Measurements from ENCODE around the gene OBP2A. TPM values are rescaled to one million over a fixed set of nuclear protein-coding genes. Genes with fewer than 3 reads are reported as not detected.

Gene OBP2A
- total and polyA plus RNA-seq, 2 donors (not counting 3 experiments of a cell fraction or from before 2014, with no cell fraction given): not detected

DNA sequence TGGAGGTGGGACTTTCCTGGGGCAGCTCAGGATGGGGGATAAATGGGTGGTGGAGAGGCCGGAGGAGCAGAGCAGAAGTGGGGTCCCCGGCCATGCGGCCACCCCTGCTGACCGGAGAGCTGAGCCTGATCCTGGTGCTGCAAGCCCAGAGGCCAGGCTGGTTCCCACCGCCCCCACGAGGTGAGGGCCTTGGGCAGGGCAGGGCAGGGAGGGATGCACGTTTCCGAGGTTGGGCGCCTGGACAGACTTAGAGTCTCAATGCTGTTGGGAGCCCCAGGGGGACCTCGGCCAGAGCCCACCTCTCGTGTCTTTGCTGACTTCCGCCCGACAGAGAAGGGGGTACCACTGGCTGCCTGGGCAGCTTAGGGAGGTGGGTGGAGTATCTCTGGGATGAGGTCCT lies 5.5 kb downstream of the OBP2A start:
- dilution Hi-C loops (cut with MboI; ENCODE audit: extremely low pct_ligation_motif_present, low sequenced_read_pairs): no loop called here
- TF ChIP-seq JUN (IDR thresholded peaks at IDR 0.05; ENCODE audit: borderline replicate concordance, insufficient read depth, insufficient read length, low read depth): no peak
- TF ChIP-seq FOS (IDR thresholded peaks at IDR 0.05; ENCODE audit: borderline replicate concordance, insufficient read depth, low read length): no peak
- TF ChIP-seq GATA2 (IDR thresholded peaks at IDR 0.05; ENCODE audit: insufficient read depth, insufficient read length, low read depth, low read length): no peak
- no peak for TF ChIP-seq MYC (IDR thresholded peaks at IDR 0.05; ENCODE audit: low read depth, low read length)
- H3K4me2 ChIP-seq (ENCODE audit: insufficient read depth, low read length): no peak overlapping the region
- no peaks in the 10 kb centered on the region for H3K36me3 ChIP-seq (ENCODE audit: control insufficient read depth in 2 of 2, extremely low read depth in 1 of 2, insufficient read depth in 2 of 2, low read length in 2 of 2)
- no TSS peak for BruUV-seq (replicated peaks)
- POLR2A ChIA-PET: no interaction called here
- no peak overlapping the region for H3K27ac ChIP-seq (ENCODE audit: insufficient read depth, low read depth, low read length)
- no peaks in the 10 kb centered on the region for H3K27me3 ChIP-seq (ENCODE audit: control insufficient read depth in 2 of 2, insufficient read depth in 2 of 2, low read length in 2 of 2)
- H3K9me3 ChIP-seq (replicated peaks; ENCODE audit: control insufficient read depth, insufficient read depth, low read length): no peaks in the 10 kb centered on the region
- H2AFZ ChIP-seq (ENCODE audit: low read depth, low read length): no peak overlapping the region
- H4K20me1 ChIP-seq (replicated peaks; ENCODE audit: control insufficient read depth, extremely low read depth, insufficient read depth, low read length): no peaks in the 10 kb centered on the region
- H3K4me3 ChIP-seq (replicated peaks in 1 of 3; ENCODE audit: insufficient read depth in 1 of 3, low read depth in 1 of 3, low read length in 3 of 3): no peak overlapping the region
- no peaks in the 10 kb centered on the region for H3K4me1 ChIP-seq (ENCODE audit: control insufficient read depth, extremely low read depth, insufficient read depth, low read length)
- FAIRE-seq (no peak), DNase-seq (ENCODE audit: low read depth, low spot score) (no peak)
- H3K9me1 ChIP-seq (replicated peaks; ENCODE audit: control insufficient read depth, extremely low read depth, insufficient read depth, low read length): no peaks in the 10 kb centered on the region
- H3K79me2 ChIP-seq (ENCODE audit: control insufficient read depth, insufficient read depth, low read length): no peaks in the 10 kb centered on the region
- CTCF ChIA-PET: interaction anchor here (0.6 to 1.1 kb wide), 2 partner anchors 21 to 548 kb away, joined by 3 read pairs; no protein-coding TSS in a partner anchor
- intact Hi-C loops (cut with micrococcal nuclease): no loop called here
- H3K9ac ChIP-seq (replicated peaks; ENCODE audit: extremely low read depth, insufficient read depth, low read length): no peak overlapping the region

DNA sequence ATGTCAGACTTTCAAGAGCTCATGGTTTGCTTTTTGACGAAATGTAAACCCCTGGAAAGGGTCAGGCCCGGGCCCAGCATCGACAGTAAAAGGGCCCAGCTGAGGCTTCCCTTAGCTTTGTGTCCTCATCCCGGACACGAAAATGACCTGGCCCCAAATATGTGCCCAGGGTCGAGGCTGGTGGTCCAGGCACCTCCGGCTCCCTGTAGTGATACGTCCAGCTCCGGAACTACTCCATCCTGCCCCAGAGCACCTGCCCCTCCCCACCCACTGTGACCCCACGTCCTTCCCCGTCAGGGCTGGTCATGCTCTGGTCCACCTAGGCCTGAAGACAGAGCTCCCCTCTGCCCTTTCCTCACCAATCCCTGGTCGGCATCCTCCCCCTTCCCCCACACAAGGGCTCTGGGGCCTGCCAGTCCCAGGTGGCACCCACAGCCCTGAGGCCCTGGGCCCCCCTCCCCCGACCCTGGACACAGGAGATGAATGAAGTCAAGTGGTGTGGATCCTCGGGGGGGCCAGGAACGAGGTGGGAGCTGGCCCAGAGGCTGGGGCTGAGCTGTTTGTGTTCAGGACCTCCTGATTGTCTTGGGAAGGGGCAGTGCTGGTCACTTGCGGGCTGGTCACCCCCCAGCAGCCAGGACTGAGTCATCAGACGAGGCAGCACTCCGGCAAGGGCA lies 6.2 kb downstream of the OBP2A start:
- Histone ChIP-seq H3K27ac (ENCODE audit: insufficient read depth, low read depth, low read length) (no peak overlapping the region), H2AFZ (ENCODE audit: low read depth, low read length) (no peak overlapping the region), H4K20me1 (replicated peaks; ENCODE audit: control insufficient read depth, extremely low read depth, insufficient read depth, low read length) (no peaks in the 10 kb centered on the region), H3K79me2 (ENCODE audit: control insufficient read depth, insufficient read depth, low read length) (no peaks in the 10 kb centered on the region), H3K4me3 (replicated peaks in 1 of 3; ENCODE audit: insufficient read depth in 1 of 3, low read depth in 1 of 3, low read length in 3 of 3) (no peak overlapping the region), H3K4me2 (ENCODE audit: insufficient read depth, low read length) (no peak overlapping the region), H3K27me3 (ENCODE audit: control insufficient read depth in 2 of 2, insufficient read depth in 2 of 2, low read length in 2 of 2) (no peaks in the 10 kb centered on the region), H3K9me3 (replicated peaks; ENCODE audit: control insufficient read depth, insufficient read depth, low read length) (no peaks in the 10 kb centered on the region), H3K9ac (replicated peaks; ENCODE audit: extremely low read depth, insufficient read depth, low read length) (no peak overlapping the region), H3K9me1 (replicated peaks; ENCODE audit: control insufficient read depth, extremely low read depth, insufficient read depth, low read length) (no peaks in the 10 kb centered on the region), H3K4me1 (ENCODE audit: control insufficient read depth, extremely low read depth, insufficient read depth, low read length) (no peaks in the 10 kb centered on the region), H3K36me3 (ENCODE audit: control insufficient read depth in 2 of 2, extremely low read depth in 1 of 2, insufficient read depth in 2 of 2, low read length in 2 of 2) (no peaks in the 10 kb centered on the region)
- POLR2A ChIA-PET: no interaction called here
- dilution Hi-C loops (cut with MboI; ENCODE audit: extremely low pct_ligation_motif_present, low sequenced_read_pairs): no loop called here
- FAIRE-seq (no peak), DNase-seq (ENCODE audit: low read depth, low spot score) (no peak)
- no TSS peak for BruUV-seq (replicated peaks)
- intact Hi-C loops (cut with micrococcal nuclease): no loop called here
- CTCF ChIA-PET: interaction anchor here (0.6 to 1.1 kb wide), 2 partner anchors 22 to 549 kb away, joined by 3 read pairs; no protein-coding TSS in a partner anchor
- TF ChIP-seq EZH2 (IDR thresholded peaks at IDR 0.05; ENCODE audit: borderline replicate concordance, low read depth, low read length, severe bottlenecking) (no peak), POLR2A (IDR thresholded peaks at IDR 0.05; ENCODE audit: low read depth, low read length) (no peak), JUN (IDR thresholded peaks at IDR 0.05; ENCODE audit: borderline replicate concordance, insufficient read depth, insufficient read length, low read depth) (no peak), POLR2AphosphoS5 (IDR thresholded peaks at IDR 0.05; ENCODE audit: insufficient read depth, low read depth, low read length) (no peak), FOS (IDR thresholded peaks at IDR 0.05; ENCODE audit: borderline replicate concordance, insufficient read depth, low read length) (no peak), GATA2 (IDR thresholded peaks at IDR 0.05; ENCODE audit: insufficient read depth, insufficient read length, low read depth, low read length) (no peak), MYC (IDR thresholded peaks at IDR 0.05; ENCODE audit: low read depth, low read length) (no peak)
- TF ChIP-seq, protein P1, sequence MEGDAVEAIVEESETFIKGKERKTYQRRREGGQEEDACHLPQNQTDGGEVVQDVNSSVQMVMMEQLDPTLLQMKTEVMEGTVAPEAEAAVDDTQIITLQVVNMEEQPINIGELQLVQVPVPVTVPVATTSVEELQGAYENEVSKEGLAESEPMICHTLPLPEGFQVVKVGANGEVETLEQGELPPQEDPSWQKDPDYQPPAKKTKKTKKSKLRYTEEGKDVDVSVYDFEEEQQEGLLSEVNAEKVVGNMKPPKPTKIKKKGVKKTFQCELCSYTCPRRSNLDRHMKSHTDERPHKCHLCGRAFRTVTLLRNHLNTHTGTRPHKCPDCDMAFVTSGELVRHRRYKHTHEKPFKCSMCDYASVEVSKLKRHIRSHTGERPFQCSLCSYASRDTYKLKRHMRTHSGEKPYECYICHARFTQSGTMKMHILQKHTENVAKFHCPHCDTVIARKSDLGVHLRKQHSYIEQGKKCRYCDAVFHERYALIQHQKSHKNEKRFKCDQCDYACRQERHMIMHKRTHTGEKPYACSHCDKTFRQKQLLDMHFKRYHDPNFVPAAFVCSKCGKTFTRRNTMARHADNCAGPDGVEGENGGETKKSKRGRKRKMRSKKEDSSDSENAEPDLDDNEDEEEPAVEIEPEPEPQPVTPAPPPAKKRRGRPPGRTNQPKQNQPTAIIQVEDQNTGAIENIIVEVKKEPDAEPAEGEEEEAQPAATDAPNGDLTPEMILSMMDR (IDR thresholded peaks at IDR 0.05; ENCODE audit: extremely low read depth in 1 of 2, insufficient read depth in 1 of 2, low read depth in 1 of 2, low read length in 2 of 2): no peak
- TF ChIP-seq, protein P2, sequence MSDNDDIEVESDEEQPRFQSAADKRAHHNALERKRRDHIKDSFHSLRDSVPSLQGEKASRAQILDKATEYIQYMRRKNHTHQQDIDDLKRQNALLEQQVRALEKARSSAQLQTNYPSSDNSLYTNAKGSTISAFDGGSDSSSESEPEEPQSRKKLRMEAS (IDR thresholded peaks at IDR 0.05; ENCODE audit: insufficient read depth, insufficient read length): no peak
